ENCODE results near the gene LPIN2.
"Not testable (repeated sequence)": the region's sequence is repeated elsewhere in the genome, so short reads cannot be mapped to it uniquely, and the experiment has no call there.

LPIN2 gene

DNA sequence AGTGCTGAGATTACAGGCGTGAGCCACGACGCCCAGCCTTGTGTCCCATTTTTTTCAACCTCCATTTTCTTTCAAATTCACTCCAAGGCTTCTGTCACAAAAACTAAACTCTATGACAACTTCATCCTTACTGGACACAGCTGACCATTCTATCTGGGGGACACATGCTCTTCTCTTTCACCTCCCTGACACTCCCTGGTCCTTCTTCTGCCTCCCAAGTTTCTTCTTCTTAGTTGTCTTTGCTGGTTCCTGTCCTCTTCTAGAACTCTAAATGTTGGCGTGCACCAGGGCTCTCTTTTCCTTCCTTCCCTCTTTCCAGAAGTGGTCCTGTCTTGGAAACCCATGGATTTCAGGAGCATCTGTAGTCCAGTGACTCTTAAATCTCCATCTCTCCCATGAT, 40.1 kb upstream of the LPIN2 start:
- no peak for DNase-seq
- Histone ChIP-seq H3K14ac (ENCODE audit: low read length) (no peak overlapping the region), H3K4me3 (ENCODE audit: low read depth, low read length) (no peak overlapping the region), H4K91ac (ENCODE audit: low read depth, low read length) (no peak overlapping the region), H3K9ac (ENCODE audit: low read length) (no peak overlapping the region), H3K4me1 (ENCODE audit: control insufficient read depth in 1 of 2, insufficient read depth in 2 of 2, low read length in 2 of 2) (peaks cover 2% of the 10 kb centered on the region in 2 experiments), H3K4ac (ENCODE audit: low read depth, low read length) (no peak overlapping the region), H3K9me3 (ENCODE audit: insufficient read depth, low read depth, low read length) (no peaks in the 10 kb centered on the region), H3K36me3 (ENCODE audit: control insufficient read depth in 1 of 2, insufficient read depth in 2 of 2, low read length in 2 of 2) (no peaks in the 10 kb centered on the region), H3K27me3 (ENCODE audit: insufficient read depth, low read length) (no peaks in the 10 kb centered on the region), H2BK120ac (ENCODE audit: insufficient read depth, low read length, poor library complexity) (no peak overlapping the region), H3K18ac (ENCODE audit: low read length) (no peak overlapping the region), H2AK5ac (ENCODE audit: low read length) (no peak overlapping the region), H3K79me2 (ENCODE audit: control insufficient read depth, insufficient read depth, low read length, poor library complexity) (no peaks in the 10 kb centered on the region), H2AFZ (ENCODE audit: insufficient read depth, low read length, poor library complexity) (no peak overlapping the region), H3K79me1 (ENCODE audit: low read length) (no peaks in the 10 kb centered on the region), H4K12ac (ENCODE audit: low read depth, low read length) (no peak overlapping the region), H3K27ac (ENCODE audit: low read depth, low read length) (no peak overlapping the region), H2BK5ac (ENCODE audit: low read depth, low read length, poor library complexity) (no peak overlapping the region), H4K8ac (ENCODE audit: low read depth, low read length) (no peak overlapping the region), H3K23ac (ENCODE audit: low read length) (no peak overlapping the region), H3K4me2 (ENCODE audit: low read length) (no peak overlapping the region), H2BK12ac (ENCODE audit: low read length) (no peak overlapping the region)
- no CpG with 5 or more reads among the region's 4 CpGs for WGBS (ENCODE audit: extremely low coverage, insufficient coverage, insufficient read length)

DNA sequence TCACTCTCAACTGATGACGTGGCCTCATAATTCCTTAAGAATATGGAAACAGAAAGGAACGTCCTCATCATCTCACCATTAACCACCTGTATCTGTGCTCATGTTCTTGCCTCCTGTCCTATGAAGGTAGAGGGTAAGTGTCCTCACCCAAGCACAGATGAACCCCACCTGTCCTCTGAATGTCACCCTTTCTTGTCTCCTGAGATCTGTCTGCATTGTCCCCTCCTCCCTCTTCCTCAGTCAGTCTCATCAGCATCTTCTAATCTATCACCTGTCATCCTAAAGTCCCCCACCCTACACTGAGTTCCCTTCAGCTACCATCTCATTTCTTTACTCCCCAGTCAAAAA, 39.4 kb upstream of the LPIN2 start:
- no peaks in the 10 kb centered on the region for H3K36me3 ChIP-seq (ENCODE audit: control insufficient read depth in 1 of 2, insufficient read depth in 2 of 2, low read length in 2 of 2)
- H3K79me2 ChIP-seq (ENCODE audit: control insufficient read depth, insufficient read depth, low read length, poor library complexity) = no peaks in the 10 kb centered on the region
- H3K9me3 ChIP-seq (ENCODE audit: insufficient read depth, low read depth, low read length) = no peaks in the 10 kb centered on the region
- H3K27ac ChIP-seq (ENCODE audit: low read depth, low read length) = no peak overlapping the region
- no peak overlapping the region for H2BK120ac ChIP-seq (ENCODE audit: insufficient read depth, low read length, poor library complexity)
- no peaks in the 10 kb centered on the region for H3K27me3 ChIP-seq (ENCODE audit: insufficient read depth, low read length)
- no peak overlapping the region for H4K91ac ChIP-seq (ENCODE audit: low read depth, low read length)
- H2BK5ac ChIP-seq (ENCODE audit: low read depth, low read length, poor library complexity) = no peak overlapping the region
- H4K12ac ChIP-seq (ENCODE audit: low read depth, low read length) = no peak overlapping the region
- DNase-seq = no peak
- no CpG with 5 or more reads among the region's 2 CpGs for WGBS (ENCODE audit: extremely low coverage, insufficient coverage, insufficient read length)
- H2BK12ac ChIP-seq (ENCODE audit: low read length) = no peak overlapping the region
- no peak overlapping the region for H3K14ac ChIP-seq (ENCODE audit: low read length)
- no peak overlapping the region for H2AK5ac ChIP-seq (ENCODE audit: low read length)
- H2AFZ ChIP-seq (ENCODE audit: insufficient read depth, low read length, poor library complexity) = no peak overlapping the region
- no peak overlapping the region for H3K4ac ChIP-seq (ENCODE audit: low read depth, low read length)
- no peaks in the 10 kb centered on the region for H3K79me1 ChIP-seq (ENCODE audit: low read length)
- no peak overlapping the region for H3K23ac ChIP-seq (ENCODE audit: low read length)
- no peak overlapping the region for H3K18ac ChIP-seq (ENCODE audit: low read length)
- H3K4me3 ChIP-seq (ENCODE audit: low read depth, low read length) = no peak overlapping the region
- no peak overlapping the region for H3K4me2 ChIP-seq (ENCODE audit: low read length)
- H4K8ac ChIP-seq (ENCODE audit: low read depth, low read length) = no peak overlapping the region
- no peak overlapping the region for H3K9ac ChIP-seq (ENCODE audit: low read length)
- peaks cover 2% of the 10 kb centered on the region in 2 experiments for H3K4me1 ChIP-seq (ENCODE audit: control insufficient read depth in 1 of 2, insufficient read depth in 2 of 2, low read length in 2 of 2)

DNA sequence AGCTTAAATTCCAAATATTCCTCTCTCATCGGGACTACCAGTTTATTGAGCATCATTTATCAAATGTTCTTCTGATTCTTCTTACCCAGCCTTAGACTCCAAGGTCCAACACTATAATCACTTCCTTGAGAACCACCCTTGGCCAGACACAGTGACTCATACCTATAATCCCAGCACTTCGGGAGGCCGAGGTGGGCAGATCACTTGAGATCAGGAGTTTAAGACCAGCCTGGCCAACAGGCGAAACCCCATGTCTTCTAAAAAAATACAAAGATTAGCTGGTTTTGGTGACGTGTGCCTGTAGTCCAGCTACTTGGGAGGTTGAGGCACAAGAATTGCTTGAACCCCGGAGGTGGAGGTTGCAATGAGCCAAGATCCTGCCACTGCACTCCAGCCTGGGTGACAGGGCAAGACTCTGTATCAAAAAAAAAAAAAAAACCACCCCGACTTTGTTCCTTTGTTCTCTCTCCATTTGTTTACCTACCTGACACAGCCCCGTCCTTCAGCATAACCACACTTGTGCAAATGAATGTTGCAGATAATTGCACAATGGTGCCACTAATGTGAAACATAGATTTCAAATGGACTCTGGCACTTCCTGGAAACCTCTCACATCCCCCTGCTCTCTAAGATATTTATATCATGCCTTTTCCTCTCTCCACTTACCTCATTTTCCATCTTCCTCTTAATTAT, 38.9 kb upstream of the LPIN2 start:
- no peak overlapping the region for H2BK5ac ChIP-seq (ENCODE audit: low read depth, low read length, poor library complexity)
- H3K27ac ChIP-seq (ENCODE audit: low read depth, low read length) = no peak overlapping the region
- no peak overlapping the region for H3K14ac ChIP-seq (ENCODE audit: low read length)
- no peaks in the 10 kb centered on the region for H3K79me2 ChIP-seq (ENCODE audit: control insufficient read depth, insufficient read depth, low read length, poor library complexity)
- H3K27me3 ChIP-seq (ENCODE audit: insufficient read depth, low read length) = no peaks in the 10 kb centered on the region
- no peaks in the 10 kb centered on the region for H3K36me3 ChIP-seq (ENCODE audit: control insufficient read depth in 1 of 2, insufficient read depth in 2 of 2, low read length in 2 of 2)
- H2AK5ac ChIP-seq (ENCODE audit: low read length) = no peak overlapping the region
- H3K4ac ChIP-seq (ENCODE audit: low read depth, low read length) = no peak overlapping the region
- H3K9me3 ChIP-seq (ENCODE audit: insufficient read depth, low read depth, low read length) = no peaks in the 10 kb centered on the region
- no peaks in the 10 kb centered on the region for H3K79me1 ChIP-seq (ENCODE audit: low read length)
- H2AFZ ChIP-seq (ENCODE audit: insufficient read depth, low read length, poor library complexity) = no peak overlapping the region
- no peak overlapping the region for H3K23ac ChIP-seq (ENCODE audit: low read length)
- no peak overlapping the region for H2BK120ac ChIP-seq (ENCODE audit: insufficient read depth, low read length, poor library complexity)
- no peak overlapping the region for H3K4me2 ChIP-seq (ENCODE audit: low read length)
- H4K12ac ChIP-seq (ENCODE audit: low read depth, low read length) = no peak overlapping the region
- H3K4me1 ChIP-seq (ENCODE audit: control insufficient read depth in 1 of 2, insufficient read depth in 2 of 2, low read length in 2 of 2) = peaks cover 2% of the 10 kb centered on the region in 2 experiments
- no peak overlapping the region for H2BK12ac ChIP-seq (ENCODE audit: low read length)
- no peak overlapping the region for H4K8ac ChIP-seq (ENCODE audit: low read depth, low read length)
- no peak overlapping the region for H4K91ac ChIP-seq (ENCODE audit: low read depth, low read length)
- WGBS (ENCODE audit: extremely low coverage, insufficient coverage, insufficient read length) = no CpG with 5 or more reads among the region's 8 CpGs
- DNase-seq = no peak
- no peak overlapping the region for H3K9ac ChIP-seq (ENCODE audit: low read length)
- no peak overlapping the region for H3K4me3 ChIP-seq (ENCODE audit: low read depth, low read length)
- H3K18ac ChIP-seq (ENCODE audit: low read length) = no peak overlapping the region

DNA sequence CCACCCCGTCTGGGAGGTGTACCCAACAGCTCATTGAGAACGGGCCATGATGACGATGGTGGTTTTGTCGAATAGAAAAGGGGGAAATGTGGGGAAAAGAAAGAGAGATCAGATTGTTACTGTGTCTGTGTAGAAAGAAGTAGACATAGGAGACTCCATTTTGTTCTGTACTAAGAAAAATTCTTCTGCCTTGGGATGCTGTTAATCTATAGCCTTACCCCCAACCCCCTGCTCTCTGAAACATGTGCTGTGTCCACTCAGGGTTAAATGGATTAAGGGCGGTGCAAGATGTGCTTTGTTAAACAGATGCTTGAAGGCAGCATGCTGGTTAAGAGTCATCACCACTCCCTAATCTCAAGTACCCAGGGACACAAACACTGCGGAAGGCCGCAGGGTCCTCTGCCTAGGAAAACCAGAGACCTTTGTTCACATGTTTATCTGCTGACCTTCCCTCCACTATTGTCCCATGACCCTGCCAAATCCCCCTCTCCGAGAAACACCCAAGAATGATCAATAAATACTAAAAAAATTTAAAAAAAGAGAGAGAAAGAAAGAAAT, 37.0 kb upstream of the LPIN2 start:
- not testable (repeated sequence) for H3K9me3 ChIP-seq (ENCODE audit: insufficient read depth, low read depth, low read length); H3K14ac ChIP-seq (ENCODE audit: low read length); H2AFZ ChIP-seq (ENCODE audit: insufficient read depth, low read length, poor library complexity); H2BK12ac ChIP-seq (ENCODE audit: low read length); H3K4me1 ChIP-seq (ENCODE audit: control insufficient read depth in 1 of 2, insufficient read depth in 2 of 2, low read length in 2 of 2); H2BK120ac ChIP-seq (ENCODE audit: insufficient read depth, low read length, poor library complexity); H3K9ac ChIP-seq (ENCODE audit: low read length); H3K79me2 ChIP-seq (ENCODE audit: control insufficient read depth, insufficient read depth, low read length, poor library complexity); H4K91ac ChIP-seq (ENCODE audit: low read depth, low read length); H3K18ac ChIP-seq (ENCODE audit: low read length); H3K4me2 ChIP-seq (ENCODE audit: low read length); H2AK5ac ChIP-seq (ENCODE audit: low read length); H3K27me3 ChIP-seq (ENCODE audit: insufficient read depth, low read length); H4K8ac ChIP-seq (ENCODE audit: low read depth, low read length); H3K27ac ChIP-seq (ENCODE audit: low read depth, low read length); H3K79me1 ChIP-seq (ENCODE audit: low read length); H4K12ac ChIP-seq (ENCODE audit: low read depth, low read length); H2BK5ac ChIP-seq (ENCODE audit: low read depth, low read length, poor library complexity); DNase-seq; H3K36me3 ChIP-seq (ENCODE audit: control insufficient read depth in 1 of 2, insufficient read depth in 2 of 2, low read length in 2 of 2); H3K4me3 ChIP-seq (ENCODE audit: low read depth, low read length); H3K4ac ChIP-seq (ENCODE audit: low read depth, low read length); H3K23ac ChIP-seq (ENCODE audit: low read length)
- no CpG with 5 or more reads among the region's 8 CpGs for WGBS (ENCODE audit: extremely low coverage, insufficient coverage, insufficient read length)

Measured in trophoblast cell (in vitro differentiated cells and primary cell).